B cell (primary cell): Measurements from ENCODE around the gene MYORG.

Experiments used
- EZH2 ChIP-seq: IDR thresholded peaks from 2 replicates; pipeline ENCODE4 v1.6.1; 2012; ENCODE audit warnings: borderline replicate concordance, low read depth, mild to moderate bottlenecking, moderate library complexity, low read length; ENCODE audit not compliant: insufficient read depth, poor library complexity, severe bottlenecking
- TF ChIP-seq, protein P1 (sequence below): fragments of 200-600 bp; IDR thresholded peaks from one replicate; pipeline ENCODE4 v1.8.0; 2022; ENCODE audit warnings: antibody characterized with exemption, mild to moderate bottlenecking

GRCh38 chr9:34403554-34404380, 27.1 kb upstream of the MYORG start:
- TF ChIP-seq, protein P1, sequence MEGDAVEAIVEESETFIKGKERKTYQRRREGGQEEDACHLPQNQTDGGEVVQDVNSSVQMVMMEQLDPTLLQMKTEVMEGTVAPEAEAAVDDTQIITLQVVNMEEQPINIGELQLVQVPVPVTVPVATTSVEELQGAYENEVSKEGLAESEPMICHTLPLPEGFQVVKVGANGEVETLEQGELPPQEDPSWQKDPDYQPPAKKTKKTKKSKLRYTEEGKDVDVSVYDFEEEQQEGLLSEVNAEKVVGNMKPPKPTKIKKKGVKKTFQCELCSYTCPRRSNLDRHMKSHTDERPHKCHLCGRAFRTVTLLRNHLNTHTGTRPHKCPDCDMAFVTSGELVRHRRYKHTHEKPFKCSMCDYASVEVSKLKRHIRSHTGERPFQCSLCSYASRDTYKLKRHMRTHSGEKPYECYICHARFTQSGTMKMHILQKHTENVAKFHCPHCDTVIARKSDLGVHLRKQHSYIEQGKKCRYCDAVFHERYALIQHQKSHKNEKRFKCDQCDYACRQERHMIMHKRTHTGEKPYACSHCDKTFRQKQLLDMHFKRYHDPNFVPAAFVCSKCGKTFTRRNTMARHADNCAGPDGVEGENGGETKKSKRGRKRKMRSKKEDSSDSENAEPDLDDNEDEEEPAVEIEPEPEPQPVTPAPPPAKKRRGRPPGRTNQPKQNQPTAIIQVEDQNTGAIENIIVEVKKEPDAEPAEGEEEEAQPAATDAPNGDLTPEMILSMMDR: peak; percentile 100
- TF ChIP-seq EZH2: no peak
